ENCODE results near the gene CDX1.
A peak's percentile ranks its signal among the peaks of the same experiment; 100 is the strongest.

CDX1 gene

DNA sequence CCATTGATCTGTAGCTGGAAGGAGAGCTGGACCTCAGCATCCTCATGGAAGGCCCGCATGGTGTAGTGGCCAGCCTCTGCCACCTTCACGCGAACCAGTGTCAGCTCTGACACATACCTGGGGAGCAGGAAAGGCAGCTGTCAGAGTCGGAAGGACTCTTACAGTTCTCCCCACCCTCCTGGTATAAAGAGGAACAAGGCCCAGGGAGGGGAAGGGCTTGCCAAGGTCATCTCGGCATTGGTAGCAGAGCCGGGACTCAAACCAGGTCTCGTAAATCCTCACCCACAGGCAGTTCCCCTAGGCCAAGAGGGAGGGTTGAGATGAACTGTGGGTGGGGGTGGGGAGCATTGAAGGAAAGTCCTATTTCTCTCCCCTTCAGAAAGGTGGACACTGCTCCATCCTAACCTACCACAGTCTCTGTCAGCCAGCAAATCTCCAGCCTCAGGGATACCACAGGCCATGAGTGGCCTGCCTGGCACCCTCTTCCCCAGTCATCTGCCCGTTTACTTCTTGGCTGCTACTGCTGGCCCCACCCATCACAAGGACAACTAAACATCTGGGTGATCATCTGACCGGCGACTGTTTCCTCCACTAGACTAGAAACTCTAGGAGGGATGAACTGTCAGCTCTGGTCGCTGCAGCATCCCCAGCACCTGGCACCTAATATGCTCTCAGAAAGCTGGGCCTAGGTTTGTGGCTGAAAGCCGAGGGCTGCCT lies 34.4 kb upstream of the CDX1 start:
- DNase-seq: no peak

DNA sequence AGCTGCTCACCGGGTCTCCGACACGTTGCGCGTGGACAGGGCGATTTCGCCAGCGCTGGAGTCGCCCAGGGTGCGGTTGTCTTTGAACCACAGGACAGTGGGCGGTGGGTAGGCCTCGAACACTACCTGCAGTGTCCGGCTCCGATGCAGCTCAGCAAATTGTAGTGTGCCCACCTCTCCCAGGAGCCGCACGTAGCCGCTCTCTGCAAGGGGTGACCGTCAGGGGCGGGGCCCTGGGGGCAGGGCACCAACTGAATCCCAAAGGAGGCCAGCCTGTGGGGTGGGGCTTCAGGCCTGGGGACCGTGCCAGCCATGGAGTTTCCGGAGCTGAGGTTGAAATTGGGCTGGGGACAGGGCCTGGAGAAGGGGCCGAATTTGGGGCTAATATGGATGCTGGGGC lies 33.8 kb upstream of the CDX1 start:
- DNase-seq: no peak

DNA sequence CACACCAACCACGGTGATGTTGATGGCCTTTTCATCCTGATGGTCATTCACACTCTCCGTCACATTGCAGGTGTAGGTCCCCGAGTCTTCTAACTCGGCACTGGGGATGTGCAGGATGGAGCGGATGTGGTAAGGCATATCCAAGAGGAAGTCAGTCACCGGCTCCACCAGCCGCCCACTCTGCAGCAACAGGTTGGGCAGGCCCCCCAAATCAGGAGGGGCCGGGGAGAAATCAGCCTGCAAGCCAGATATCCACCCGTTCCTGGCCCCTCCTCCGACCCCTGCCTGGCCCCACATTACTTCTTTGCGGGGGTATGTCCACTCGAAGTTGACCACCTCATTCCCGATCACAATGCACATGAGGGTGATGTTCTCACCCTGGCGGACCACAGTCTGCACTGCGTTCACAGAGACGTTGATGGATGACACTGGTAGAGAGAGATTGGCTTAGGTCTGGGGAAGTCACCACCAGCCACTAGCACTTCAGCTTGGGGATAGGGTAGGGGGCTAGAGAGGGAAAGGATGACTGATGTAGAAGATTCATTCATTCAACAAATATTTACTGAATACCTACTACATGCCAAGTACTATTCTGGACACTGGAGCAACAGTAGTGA lies 32.9 kb upstream of the CDX1 start:
- no peak for DNase-seq

DNA sequence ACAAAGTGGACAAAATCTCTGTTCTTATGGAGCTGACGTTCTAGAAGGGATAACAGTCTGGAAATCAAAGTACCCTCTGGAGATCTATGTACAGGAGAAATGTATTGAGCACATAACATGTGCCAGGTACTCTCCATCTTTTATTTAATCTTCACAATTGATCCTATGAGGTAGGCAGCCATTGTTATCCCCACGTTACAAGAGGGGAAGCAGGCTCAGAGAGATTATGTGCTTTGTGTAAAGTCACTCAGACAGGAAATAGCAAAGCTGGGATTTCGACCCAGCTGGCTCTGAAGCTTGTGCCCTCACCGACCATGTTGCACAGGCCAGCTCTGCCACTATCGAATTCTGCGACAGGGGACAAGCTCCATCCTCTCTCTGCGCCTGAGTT lies 32.4 kb upstream of the CDX1 start:
- no peak for DNase-seq

DNA sequence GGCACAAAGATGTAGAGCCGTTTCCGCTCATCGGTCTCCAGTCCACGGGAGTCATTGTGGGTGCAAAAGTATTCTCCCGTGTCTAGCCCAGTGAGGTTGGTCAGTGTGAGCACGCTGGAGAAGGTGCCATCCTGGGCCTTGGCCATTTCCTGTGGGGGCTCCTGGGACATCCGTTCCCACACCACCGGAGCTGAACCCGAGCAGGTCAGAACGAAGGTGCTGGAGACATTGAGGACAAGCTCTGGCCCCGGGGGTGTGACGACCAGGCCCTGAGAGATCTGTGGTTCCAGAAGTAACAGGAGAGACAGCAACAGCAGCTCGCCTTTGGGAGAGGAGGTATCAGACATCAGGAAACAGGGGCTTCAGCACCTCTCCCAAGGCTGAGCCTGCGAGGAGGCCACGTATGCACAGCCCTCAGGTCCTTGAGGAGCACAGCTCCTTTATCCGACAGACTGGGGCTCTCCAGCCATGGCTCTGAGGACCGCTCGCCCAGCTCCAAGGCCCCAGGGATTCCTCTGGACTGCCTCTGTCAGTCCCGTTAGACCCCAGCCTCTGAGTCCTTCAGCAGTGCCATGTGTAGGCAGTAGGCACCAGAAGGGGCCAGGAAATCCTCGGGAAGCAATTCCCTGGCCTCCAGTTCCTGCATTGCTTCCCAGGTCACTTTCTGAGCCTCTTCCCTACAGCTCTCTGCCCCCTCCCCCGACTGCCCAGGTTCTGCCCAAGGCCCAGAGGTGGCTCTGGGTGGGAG lies 30.8 kb upstream of the CDX1 start:
- no peak for DNase-seq

DNA sequence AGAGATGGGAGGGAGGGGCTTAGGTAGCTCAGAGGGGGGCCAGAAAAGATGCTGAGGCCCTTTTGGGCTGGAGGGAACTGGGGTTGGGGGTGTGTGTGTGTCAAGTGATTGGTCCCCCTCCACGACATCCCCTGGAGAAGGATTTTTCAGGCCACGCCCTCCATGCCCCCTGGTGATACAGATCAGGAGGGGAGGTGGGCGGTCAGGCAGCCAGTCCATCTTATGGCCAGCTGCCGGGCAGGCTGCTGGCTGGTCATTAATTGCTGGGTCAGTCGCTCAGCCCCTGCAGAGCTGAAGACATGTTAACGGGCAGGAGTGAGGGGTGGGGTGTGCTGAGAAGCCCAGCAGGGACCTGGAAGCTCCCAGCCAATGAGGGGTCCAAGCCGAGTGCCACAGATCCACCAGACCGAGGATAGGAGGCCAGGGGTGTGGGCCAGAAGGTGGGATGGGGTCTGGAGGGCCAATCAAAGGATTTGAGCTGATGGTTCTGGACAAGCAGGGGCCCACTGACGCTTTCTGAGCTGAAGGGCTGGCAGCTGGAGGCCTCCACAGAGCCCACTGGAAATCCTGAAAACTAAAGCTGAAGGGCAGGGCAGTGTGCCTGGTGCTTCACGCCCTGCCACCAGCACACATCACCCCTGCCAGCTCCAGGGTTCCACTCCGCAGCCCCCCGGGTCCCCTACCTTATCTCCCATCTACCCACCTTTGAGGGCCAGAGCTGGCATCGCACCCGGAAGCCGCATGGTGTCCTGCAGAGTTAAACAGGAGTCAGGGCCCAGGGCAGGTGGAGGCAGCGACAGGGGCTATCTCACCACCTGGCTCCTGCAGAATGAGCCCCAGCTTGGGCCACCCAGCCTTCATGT lies 30.0 kb upstream of the CDX1 start:
- DNase-seq: no peak

DNA sequence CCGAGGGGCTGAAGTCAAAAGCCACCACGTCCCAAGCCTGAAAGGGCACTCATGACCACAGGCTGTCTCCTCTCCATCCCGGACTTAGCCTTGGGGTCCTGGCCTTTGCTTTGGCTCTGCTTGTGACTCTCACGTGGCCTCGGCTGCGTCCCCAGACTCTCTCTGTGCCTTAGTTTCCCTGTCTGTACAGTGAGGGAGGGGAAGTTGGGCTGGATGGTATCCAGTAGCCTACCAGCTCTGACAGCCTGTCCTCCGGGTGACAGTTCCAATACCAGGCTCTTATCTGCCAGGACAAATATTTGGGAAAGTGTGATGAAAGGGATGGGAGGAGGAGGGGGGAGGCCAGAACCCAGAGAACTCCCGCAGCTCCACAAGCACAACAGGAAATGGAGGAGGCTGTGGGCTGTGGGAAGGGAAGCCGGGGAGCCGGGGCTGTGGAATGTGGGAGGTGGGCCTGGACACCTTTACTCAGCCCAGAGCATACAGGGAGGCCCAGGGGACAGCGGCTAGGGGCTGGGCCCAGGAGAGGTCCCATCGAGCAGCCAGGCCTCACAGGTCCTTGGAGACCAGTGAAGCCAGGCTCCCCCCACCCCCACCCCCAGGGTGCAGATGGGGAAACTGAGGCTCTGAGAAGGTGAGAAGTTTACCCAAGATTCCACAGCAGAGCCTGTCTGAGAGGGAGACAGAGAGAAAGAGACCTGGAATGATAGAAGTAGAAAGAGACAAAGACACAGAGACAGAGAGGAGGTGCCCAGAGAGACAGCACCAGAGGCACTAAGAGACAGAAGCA lies 29.2 kb upstream of the CDX1 start:
- peak; percentile 64 for DNase-seq

DNA sequence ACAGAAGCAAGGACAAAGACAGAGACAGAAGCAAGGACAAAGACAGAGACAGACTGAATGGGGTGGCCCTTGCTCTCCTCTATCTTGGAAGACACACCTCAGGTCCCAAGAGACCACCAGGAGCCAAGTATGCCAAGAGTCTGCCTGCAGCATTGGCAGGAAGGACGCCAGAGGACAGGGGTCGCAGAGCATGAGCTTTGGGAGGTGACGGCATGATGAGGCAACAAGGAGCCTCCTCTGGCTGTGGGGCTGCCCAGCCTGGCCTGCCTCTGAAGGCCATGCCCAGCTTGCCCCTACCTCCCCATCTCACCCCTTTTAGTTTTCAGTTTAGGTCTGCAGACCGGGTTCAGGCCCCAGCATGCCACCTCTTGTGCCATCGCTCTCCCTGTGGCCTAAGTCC lies 28.6 kb upstream of the CDX1 start:
- DNase-seq: peak; percentile 50

DNA sequence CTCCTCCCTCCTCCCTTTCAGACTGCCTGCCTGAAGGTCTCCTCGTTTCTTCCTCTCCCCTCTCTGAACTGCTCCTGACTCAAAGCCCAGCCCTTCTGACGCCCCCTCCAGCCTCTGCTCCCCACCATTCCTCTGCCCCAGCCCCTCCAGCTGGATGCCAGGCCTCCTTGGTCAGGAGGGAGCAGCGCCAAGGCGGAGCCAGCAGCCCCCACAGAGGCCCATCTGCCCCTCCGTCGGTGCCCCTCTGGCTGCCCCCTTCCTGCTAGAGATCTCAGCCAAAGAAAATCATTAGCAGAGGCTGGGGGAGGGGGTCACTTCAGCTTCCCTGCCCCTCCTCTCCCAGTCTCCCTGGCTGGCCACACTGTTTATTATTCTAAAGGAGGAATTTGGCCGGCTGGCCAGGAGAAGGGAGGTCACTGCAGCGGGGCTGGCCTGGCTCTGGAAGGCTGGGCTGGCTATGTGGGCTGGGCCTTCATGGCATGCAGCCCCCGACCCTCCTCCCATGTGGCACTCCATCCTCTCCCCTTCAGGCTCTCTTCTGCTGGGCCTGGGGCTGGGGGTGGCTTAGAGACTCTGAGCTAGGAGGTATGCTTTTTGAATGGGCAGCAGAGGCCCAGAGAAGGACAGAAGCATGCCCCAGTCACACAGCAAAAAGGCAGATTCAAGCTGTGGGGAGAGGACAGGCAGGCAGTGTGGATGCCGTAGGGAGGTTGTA lies 27.9 kb upstream of the CDX1 start:
- peak; percentile 97 for DNase-seq

DNA sequence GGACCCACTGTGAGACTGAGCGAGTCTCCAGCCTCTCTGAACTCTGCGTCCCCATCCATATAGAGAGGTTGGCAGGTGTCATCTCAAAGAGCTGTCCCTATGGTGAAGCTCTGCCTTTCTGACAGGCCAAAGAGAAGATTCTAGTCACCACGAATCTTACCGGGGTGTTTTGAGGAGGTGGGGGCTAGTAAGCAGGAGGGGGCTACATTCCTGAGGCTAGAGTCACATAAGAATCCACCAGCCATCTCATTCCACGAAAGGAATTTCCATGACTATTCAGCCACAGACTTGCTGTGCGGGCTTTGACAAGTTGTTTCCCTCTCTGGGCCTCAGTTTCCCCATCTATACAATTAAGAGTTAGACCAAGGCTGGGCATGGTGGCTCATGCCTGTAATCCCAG lies 27.2 kb upstream of the CDX1 start:
- peak; percentile 87 for DNase-seq

DNA sequence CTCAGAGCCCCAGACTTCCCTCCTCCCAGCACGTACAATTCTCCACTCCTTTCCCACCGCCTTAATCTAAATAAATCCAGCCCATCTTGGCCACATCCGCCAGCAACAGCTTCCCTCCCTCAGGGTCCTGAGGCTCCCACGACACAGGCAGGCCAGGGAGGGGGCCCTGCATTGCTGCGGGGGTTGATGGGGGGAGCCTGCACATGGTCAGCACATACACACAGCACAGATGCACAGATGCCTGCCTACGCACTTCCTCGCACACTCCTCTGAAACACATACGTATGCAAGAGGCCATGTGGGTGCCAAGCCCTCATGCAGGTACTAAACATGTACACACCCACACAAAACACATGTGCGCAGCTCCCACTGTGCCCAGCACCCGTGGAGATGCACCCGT lies 25.7 kb upstream of the CDX1 start:
- DNase-seq: peak; percentile 93

DNA sequence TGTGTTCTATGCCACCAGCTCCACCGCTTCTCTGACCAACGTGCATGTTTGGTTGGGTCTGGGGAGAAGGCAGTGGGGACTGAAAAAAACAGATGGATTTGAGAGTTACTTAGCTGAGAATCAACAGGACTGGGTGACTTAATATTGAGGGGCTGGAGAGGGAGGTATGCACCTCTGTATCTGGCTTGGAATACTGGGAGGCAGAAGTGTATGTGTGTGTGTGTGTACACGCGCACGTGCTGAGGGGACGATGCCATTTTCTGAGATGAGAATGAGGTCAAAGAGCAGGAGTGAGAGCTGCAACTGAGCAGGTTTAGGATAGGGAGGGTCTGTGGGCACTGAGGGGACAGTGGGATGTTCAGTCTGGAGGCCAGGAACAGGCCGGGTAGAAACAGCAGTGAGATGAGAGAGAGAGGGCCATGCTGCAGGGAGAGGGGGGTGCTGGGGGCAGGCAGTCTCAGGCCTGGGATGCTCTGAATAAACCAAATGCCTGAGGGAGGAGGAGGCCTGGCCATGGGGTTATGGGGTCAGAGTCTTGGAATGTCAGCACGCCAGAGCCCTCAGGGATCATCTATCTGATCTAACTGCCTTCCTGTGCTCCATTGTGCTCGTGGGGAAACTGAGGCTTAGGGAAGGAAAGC lies 24.9 kb upstream of the CDX1 start:
- peak; percentile 96 for DNase-seq

DNA sequence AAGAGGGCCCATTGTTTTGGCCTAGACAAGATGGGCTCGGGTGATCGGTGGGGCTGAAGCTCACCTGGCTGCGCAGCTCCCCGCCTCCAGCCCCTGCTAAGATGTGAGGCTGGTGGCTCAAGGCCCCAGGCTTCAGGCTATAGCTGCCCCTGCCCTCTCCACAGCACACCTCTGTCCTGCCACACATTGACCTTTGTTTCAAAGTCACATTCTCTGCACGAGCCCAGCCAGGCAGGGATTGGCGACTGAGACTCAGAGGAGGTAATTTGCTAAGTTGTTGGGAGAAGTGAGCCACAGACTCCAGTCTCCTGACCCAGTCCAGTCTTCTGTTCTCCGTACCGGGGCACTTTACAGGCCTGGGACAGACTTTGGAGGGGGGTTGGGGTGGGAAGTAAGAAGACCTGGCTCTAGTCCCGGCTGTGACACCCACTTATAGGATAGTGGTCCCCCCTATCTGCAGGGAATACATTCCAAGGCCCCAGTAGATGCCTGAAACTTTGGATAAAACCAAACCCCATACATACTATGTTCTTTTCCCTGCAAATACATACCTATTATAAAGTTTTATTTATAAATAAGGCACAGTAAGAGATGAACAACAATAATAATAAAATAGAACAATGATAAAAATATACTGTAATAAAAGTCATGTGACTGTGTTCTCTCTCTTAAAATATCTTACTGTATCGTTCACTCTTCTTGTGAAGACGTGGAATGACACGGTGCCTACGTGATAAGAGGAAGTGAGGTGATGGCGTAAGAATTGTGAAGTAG lies 24.2 kb upstream of the CDX1 start:
- DNase-seq: no peak

DNA sequence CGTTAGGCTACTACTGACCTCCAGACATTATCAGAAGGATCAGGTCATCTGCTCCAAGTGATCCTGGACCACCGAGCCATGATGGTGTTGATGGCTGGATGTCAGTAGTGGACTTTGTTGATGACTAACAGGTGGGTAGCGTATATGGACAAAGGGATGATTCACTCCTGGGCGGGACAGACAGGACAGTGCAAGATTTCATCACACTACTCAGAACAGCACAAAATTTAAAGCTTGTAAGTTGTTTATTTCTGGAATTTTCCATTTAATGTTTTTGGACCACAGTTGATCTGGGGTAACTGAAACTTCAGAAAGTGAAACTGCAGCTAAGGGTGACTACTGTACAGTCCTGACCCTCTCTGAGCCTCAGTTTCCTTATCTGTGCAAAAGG lies 23.6 kb upstream of the CDX1 start:
- DNase-seq: peak; percentile 96

DNA sequence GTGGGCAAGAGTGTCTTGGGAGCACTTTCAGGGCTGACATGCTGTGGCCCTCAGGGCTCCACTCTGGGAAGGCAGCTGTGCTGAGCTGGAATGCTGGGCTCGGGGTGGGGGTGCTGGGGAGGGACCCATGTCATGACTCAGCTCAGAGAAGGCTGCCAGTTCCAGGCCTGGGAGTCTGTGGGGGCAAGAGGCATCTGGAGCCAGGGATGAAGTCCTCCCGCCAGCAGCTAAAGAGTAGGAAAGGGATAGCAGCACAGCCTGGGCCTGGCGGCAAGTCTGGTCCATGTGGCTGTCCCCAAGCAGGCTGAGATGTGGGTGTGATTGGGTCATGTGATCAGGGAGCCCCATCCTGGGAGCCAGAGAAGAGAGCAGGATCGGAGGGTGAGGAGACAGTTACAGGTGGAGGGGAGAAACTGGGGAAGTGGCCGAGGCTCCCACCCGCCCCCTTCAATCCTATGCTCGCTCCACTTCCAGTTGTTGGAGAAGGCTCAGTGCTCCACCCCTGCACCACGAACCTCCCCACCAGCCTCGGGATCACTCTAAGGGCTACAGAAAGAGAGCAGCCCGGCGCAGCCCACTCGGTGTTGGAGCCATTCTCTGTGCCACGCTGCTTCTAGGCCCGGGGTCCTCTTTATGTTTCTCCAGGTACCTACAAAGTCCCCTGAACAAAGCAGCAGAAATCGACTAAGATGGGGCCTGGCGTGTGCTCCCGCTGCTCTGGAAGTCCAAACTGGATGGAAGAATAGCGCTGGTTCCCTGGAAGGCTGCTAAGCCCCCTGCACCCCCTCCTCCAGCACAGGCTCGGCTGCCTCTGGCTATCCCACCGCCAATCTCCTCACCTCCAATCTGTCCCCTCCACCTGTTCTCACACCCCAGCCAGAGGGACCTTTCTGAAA lies 23.0 kb upstream of the CDX1 start:
- peak; percentile 99 for DNase-seq

DNA sequence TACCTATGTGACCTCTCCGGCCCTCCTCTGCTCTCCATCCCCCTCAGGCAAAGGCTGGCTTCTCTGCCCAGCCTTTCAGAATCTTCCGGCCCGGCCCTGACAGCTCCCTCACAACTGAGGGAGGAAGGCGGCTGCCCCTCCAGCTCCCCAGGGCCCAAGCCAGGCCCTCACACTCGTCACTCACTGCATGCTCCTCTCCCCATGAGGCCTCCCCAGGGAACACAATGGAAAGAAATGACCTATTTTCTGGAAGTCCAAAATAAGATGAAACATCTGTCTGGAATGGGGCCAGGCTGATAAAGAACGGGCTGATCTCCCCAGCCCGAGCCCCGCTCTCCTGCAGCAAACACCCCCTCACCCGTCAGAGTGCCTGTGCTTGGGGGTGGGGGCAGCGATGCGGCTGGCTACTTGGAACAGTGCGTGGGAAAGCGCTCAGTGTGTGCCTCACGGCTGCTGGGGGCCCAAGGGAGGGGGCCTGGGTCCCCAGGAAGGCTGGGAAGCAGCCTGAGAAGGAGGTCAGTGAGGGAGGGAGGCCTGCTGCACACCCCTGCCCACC lies 22.3 kb upstream of the CDX1 start:
- DNase-seq: peak; percentile 63

DNA sequence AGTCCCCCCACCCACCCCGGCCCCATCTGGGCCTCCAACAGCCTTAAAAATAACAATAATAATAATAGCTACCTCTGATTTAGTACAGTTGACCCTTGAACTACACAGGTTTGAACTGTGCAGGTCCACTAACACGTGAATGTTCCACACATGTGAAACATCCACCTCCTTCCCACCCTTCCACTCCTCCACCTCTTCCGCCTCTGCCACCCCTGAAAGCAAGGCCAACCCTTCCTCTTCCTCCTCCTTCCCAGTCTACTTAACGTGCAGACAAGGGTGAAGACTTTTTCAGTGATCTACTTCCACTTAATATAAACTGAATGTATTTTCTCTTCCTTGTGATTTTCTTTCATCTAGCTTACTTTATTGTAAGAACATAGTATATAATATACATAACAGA lies 21.7 kb upstream of the CDX1 start:
- no peak for DNase-seq

DNA sequence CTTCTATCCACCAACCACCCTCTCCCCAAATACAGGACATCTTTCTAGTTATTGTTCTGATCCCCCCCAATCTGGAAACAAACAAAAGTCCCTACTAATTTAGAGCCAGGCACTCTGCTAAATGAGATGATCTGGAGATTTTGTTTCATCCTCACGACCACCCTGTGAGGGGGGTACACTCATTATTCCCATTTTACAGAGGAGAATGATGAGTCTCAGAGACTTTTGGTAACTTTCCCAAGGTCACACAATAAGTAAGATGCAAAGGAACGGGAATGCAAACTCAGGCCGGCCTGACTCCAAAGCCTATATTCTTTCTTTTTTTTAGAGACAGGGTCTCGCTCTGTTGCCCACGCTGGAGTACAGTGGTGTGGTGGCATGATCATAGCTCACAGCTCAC lies 20.3 kb upstream of the CDX1 start:
- no peak for DNase-seq
